ENCODE measurements around the gene AKAP11.
A peak's percentile ranks its signal among the peaks of the same experiment; 100 is the strongest.

The AKAP11 gene

DNA sequence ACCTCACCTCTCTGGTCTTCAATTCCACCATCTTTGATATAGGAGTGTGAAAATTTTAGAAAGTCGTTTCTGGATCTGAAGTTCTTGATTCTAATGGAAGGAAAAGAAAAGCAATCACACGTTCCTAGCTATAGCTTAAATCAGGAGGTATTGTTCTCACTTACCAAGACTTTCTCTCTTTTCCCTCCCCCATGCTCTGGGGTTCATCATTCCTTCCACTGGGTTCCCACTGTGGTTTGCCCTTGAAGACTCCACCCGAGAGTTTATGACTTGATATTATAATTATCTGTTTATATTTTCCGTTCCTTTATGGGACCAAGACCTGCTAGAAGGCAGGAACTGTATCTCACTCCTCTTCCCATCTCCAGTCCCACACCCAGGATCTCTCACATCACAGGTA is 76.6 kb downstream of the AKAP11 start:
- DNase-seq = no peak

- no peak for DNase-seq
These were observed 78.2 kb downstream of the AKAP11 start for GRCh38 chr13:42350141-42350540.

DNA sequence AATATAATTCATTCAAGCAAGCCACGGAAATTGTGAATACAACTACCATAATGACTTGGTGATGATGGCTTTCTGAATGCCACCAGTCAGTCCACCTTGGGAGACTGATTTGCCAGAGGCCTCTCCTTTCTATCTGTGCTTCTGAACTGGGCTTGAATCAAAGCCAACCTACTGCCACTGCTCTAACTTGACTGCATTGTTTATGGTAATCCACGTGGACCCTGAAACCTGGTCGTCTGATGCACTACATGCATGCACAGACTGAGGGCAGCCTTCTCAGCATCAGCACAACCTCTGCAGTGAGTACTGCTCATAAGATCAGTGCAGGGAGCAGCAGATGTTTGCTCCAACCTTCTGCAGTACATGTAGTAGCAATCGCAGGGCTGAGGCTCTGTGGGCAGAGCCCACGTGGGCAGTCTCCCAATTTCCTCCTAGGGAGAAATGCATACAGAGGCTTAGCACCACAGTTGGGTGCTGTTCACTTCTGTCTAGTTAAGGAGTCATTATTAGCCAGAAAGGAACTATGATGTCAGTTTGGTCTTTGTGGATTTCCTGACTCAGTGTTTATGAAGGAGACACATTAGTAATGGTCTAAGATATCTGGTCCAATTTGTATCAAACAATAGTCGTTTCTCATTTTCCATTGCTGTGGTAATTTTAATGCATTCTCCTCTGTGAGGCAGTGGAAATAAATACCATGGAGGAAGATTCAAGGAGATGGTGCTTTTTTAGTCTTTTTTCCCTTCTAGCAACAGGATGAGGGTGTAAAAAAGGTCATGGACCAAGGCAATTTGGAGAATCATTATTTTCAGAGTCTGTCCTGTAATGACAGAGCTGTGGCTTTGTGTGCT is 82.5 kb downstream of the AKAP11 start:
- peak; percentile 27 for DNase-seq

GRCh38 chr13:42355092-42355485 is 83.1 kb downstream of the AKAP11 start:
- DNase-seq = peak; percentile 46

- DNase-seq = no peak
These were observed 83.7 kb downstream of the AKAP11 start for GRCh38 chr13:42355491-42356183.

- no peak for DNase-seq
These were observed 84.2 kb downstream of the AKAP11 start for GRCh38 chr13:42356184-42356575.

DNA sequence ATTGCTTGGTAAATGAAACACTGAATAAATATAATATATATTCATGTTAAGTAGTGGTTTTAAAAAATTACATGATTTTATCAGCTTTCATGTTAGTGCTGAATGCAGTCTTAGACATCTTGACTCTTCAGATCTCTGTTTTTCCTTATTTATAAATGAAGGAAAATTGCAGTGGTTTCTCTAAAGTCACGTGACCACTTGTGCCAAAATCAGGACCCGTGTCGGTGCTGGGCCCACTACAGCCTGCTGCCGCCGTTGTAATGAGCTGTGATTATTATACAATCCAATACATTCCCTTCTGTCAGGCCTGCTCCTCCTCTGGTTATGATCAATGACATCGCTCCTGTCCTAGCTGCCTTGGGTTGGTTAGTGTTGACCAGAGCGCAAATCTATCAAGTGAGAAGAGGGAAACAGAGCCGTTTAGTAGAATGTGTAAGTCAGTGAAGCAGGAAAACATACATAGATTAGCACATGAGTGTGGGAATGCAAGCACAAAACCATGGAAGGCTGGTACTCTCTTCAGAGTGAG is 88.2 kb downstream of the AKAP11 start:
- no peak for DNase-seq

- no peak for DNase-seq
These were observed 89.7 kb downstream of the AKAP11 start for GRCh38 chr13:42361701-42362100.

- DNase-seq = no peak
These were observed 92.1 kb downstream of the AKAP11 start for GRCh38 chr13:42363941-42364612.

GRCh38 chr13:42364613-42365000 is 92.7 kb downstream of the AKAP11 start:
- DNase-seq = no peak

DNA sequence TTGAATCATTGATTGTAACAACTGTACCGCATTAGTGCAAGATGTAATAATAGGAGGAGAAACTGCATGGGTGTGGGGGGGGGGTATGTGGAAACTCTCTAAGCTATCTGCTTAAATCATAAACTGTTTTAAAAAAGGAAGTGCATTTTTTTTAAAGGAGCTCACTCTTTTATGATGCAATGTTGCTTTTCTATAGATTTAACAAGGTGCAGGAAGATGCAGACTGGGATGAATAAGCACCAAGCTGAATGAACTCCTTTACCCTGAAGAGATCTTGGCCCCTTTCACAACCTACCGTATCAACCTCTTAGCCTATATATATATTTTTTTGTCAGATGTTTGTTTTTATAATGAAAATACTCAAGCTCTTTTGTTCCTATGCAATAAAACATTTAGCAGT is 95.9 kb downstream of the AKAP11 start:
- DNase-seq = no peak

GRCh38 chr13:42369071-42369797 is 97.3 kb downstream of the AKAP11 start:
- DNase-seq = no peak

- DNase-seq = no peak
These were observed 98.3 kb downstream of the AKAP11 start for GRCh38 chr13:42370229-42370628.
